ENCODE results near the gene CTDSP1.

The CTDSP1 gene

GRCh38 chr2:218435003-218435982 lies 35.6 kb downstream of the CTDSP1 start:
- no peak overlapping the region for H3K4me3 ChIP-seq (ENCODE audit: low read depth in 1 of 2, low read length in 1 of 2)
- TF ChIP-seq, protein P1, sequence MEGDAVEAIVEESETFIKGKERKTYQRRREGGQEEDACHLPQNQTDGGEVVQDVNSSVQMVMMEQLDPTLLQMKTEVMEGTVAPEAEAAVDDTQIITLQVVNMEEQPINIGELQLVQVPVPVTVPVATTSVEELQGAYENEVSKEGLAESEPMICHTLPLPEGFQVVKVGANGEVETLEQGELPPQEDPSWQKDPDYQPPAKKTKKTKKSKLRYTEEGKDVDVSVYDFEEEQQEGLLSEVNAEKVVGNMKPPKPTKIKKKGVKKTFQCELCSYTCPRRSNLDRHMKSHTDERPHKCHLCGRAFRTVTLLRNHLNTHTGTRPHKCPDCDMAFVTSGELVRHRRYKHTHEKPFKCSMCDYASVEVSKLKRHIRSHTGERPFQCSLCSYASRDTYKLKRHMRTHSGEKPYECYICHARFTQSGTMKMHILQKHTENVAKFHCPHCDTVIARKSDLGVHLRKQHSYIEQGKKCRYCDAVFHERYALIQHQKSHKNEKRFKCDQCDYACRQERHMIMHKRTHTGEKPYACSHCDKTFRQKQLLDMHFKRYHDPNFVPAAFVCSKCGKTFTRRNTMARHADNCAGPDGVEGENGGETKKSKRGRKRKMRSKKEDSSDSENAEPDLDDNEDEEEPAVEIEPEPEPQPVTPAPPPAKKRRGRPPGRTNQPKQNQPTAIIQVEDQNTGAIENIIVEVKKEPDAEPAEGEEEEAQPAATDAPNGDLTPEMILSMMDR (IDR thresholded peaks at IDR 0.05) = no peak
- no peaks in the 10 kb centered on the region for H3K4me1 ChIP-seq (ENCODE audit: control insufficient read depth in 1 of 2, insufficient read depth in 1 of 2, low read depth in 1 of 2, low read length in 1 of 2)
- H3K27ac ChIP-seq = no peak overlapping the region
- no peaks in the 10 kb centered on the region for H3K9me3 ChIP-seq
- H3K27me3 ChIP-seq = no peaks in the 10 kb centered on the region
- no peaks in the 10 kb centered on the region for H3K36me3 ChIP-seq

DNA sequence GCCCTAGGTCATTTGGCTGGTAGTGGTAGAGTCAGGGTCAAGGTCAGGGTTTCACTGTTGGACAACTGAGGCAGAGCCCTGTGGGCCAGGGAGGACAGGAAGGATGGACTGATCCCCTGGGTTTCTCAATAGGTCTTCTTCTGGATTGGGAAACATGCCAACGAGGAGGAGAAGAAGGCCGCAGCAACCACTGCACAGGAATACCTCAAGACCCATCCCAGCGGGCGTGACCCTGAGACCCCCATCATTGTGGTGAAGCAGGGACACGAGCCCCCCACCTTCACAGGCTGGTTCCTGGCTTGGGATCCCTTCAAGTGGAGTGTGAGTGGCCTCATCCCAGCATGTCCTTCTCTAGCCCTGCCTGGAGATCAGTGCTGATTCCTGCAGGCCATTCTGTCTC lies 37.3 kb downstream of the CTDSP1 start:
- Histone ChIP-seq H3K9me3 (no peaks in the 10 kb centered on the region), H3K27ac (no peak overlapping the region), H3K27me3 (no peaks in the 10 kb centered on the region), H3K4me1 (ENCODE audit: control insufficient read depth in 1 of 2, insufficient read depth in 1 of 2, low read depth in 1 of 2, low read length in 1 of 2) (no peaks in the 10 kb centered on the region), H3K36me3 (no peaks in the 10 kb centered on the region), H3K4me3 (ENCODE audit: low read depth in 1 of 2, low read length in 1 of 2) (no peak overlapping the region)
- TF ChIP-seq, protein P1 (IDR thresholded peaks at IDR 0.05) = no peak

DNA sequence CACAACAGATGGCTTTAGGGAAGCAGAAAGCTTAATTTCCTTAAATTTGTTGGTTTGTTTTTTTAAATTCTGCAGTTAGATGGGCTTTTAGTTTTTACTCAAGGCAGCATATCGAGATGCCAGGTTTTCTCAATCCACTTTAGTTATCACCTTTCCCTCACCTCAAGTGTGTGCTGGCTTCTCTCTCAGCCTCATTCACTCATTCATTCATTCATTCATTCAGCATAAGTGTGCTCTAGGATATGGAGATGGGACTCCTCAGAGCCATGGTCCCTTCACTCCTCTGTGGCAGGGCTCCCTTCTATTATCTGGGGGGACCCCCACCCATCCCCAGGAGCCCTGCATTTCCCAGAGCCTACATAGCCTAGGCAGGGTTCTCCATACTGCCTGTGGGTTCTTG lies 38.3 kb downstream of the CTDSP1 start:
- Histone ChIP-seq H3K9me3 (no peaks in the 10 kb centered on the region), H3K36me3 (no peaks in the 10 kb centered on the region), H3K4me1 (ENCODE audit: control insufficient read depth in 1 of 2, insufficient read depth in 1 of 2, low read depth in 1 of 2, low read length in 1 of 2) (no peaks in the 10 kb centered on the region), H3K27ac (no peak overlapping the region), H3K27me3 (no peaks in the 10 kb centered on the region), H3K4me3 (ENCODE audit: low read depth in 1 of 2, low read length in 1 of 2) (no peak overlapping the region)
- TF ChIP-seq, protein P1 (IDR thresholded peaks at IDR 0.05) = no peak

- TF ChIP-seq, protein P1 (IDR thresholded peaks at IDR 0.05) = no peak
- Histone ChIP-seq H3K27ac (no peak overlapping the region), H3K36me3 (no peaks in the 10 kb centered on the region), H3K27me3 (no peaks in the 10 kb centered on the region), H3K4me3 (ENCODE audit: low read depth in 1 of 2, low read length in 1 of 2) (no peak overlapping the region), H3K4me1 (ENCODE audit: control insufficient read depth in 1 of 2, insufficient read depth in 1 of 2, low read depth in 1 of 2, low read length in 1 of 2) (no peaks in the 10 kb centered on the region), H3K9me3 (no peaks in the 10 kb centered on the region)
These were observed 38.9 kb downstream of the CTDSP1 start for GRCh38 chr2:218438596-218438995.

GRCh38 chr2:218444692-218445357 lies 45.2 kb downstream of the CTDSP1 start:
- Histone ChIP-seq H3K4me1 (ENCODE audit: control insufficient read depth in 1 of 2, insufficient read depth in 1 of 2, low read depth in 1 of 2, low read length in 1 of 2) (no peaks in the 10 kb centered on the region), H3K9me3 (no peaks in the 10 kb centered on the region), H3K27ac (no peak overlapping the region), H3K4me3 (ENCODE audit: low read depth in 1 of 2, low read length in 1 of 2) (no peak overlapping the region), H3K36me3 (peaks cover 18% of the 10 kb centered on the region), H3K27me3 (no peaks in the 10 kb centered on the region)
- TF ChIP-seq, protein P1 (IDR thresholded peaks at IDR 0.05) = no peak

Data from neutrophil (primary cell).